Gastrocnemius medialis (tissue), 4 donors: ENCODE results near the gene PTPN13. TPM values are rescaled to one million over a fixed set of nuclear protein-coding genes. Genes with fewer than 3 reads are reported as not detected.

Experiments
- ATAC-seq, 2 donors: fragments of 150-250 bp; one replicate each; pipeline ENCODE4 v1.9.1; 2016
- DNase-seq, 2 donors: peaks; one replicate each; pipeline ENCODE4 v3.0.0-alpha.2; 2019
- H3K27ac ChIP-seq, 4 donors: fragments of 200-600 bp; sonication (generic); 1 replicate in 1 of 4; 2 replicates in 3 of 4; pipeline ENCODE4 v1.5.1; 2016 to 2018; ENCODE audit warnings: mild to moderate bottlenecking in 2 of 4, moderate library complexity in 1 of 4
- H3K27me3 ChIP-seq, 3 donors: fragments of 200-600 bp; sonication (generic) in 2 of 3; 1 replicate in 1 of 3; 2 replicates in 2 of 3; pipeline versions ENCODE4 v1.5.1 to v1.6.0; 2016 to 2019; ENCODE audit warnings: mild to moderate bottlenecking in 1 of 3, moderate library complexity in 1 of 3
- H3K36me3 ChIP-seq, 2 donors: fragments of 200-600 bp; sonication (generic) in 1 of 2; one replicate each; pipeline ENCODE4 v1.5.1; 2017 to 2018
- H3K4me1 ChIP-seq, 2 donors: fragments of 200-600 bp; sonication (generic) in 1 of 2; one replicate each; pipeline ENCODE4 v1.5.1; 2016 to 2017; ENCODE audit warnings: mild to moderate bottlenecking in 2 of 2
- H3K4me3 ChIP-seq, 4 donors: fragments of 200-600 bp; sonication (generic) in 3 of 4; 1 replicate in 1 of 4; 2 replicates in 3 of 4; pipeline ENCODE4 v1.5.1; 2016 to 2019; ENCODE audit warnings: mild to moderate bottlenecking in 2 of 4
- H3K9me3 ChIP-seq, 3 donors: fragments of 200-600 bp; sonication (generic) in 2 of 3; 1 replicate in 1 of 3; 2 replicates in 2 of 3; pipeline ENCODE4 v1.5.1; 2016 to 2019
- CTCF ChIP-seq, 5 experiments: fragments of 450-650 bp in 3 of 5; fragments of 200-600 bp in 2 of 5; sonication (generic) in 2 of 5; IDR thresholded peaks in 4 of 5; conservative IDR thresholded peaks in 1 of 5; 1 replicate in 4 of 5; 2 replicates in 1 of 5; pipeline ENCODE4 v1.5.1; 2016 to 2019; ENCODE audit warnings: antibody characterized with exemption in 5 of 5, mild to moderate bottlenecking in 3 of 5, moderate library complexity in 3 of 5
- POLR2A ChIP-seq, 2 donors: fragments of 450-650 bp; IDR thresholded peaks; one replicate each; pipeline ENCODE4 v1.6.1; 2017; ENCODE audit warnings: antibody characterized with exemption in 2 of 2, mild to moderate bottlenecking in 2 of 2, moderate library complexity in 2 of 2
- in situ Hi-C, 4 donors: fragments of 200-750 bp; cut with MboI; loops; one replicate each; pipeline versions ENCODE4 v1.15.0 to v1.8.0; 2017; ENCODE audit warnings: low sequenced_read_pairs in 4 of 4
- intact Hi-C: fragments of 100-400 bp; cut with DNase I; formaldehyde crosslinking; loops from one replicate; pipeline ENCODE4 v1.15.1; 2023; ENCODE audit warnings: low total_unique reads
- total RNA-seq, 4 donors: library from RNA; depleted of rRNA; stranded (reverse); fragments of >200 nt; gene quantifications; one replicate each; pipeline versions ENCODE4 v1.1.0 to v1.2.3, GENCODE V29; 2016

Gene PTPN13
- total RNA-seq, 4 donors from 2014 or later: 0.87 to 2.0 (median 1.6) TPM

- in situ Hi-C loops (no loop called here), intact Hi-C loops (no loop called here)
- Histone ChIP-seq H3K27ac (no peak overlapping the region), H3K9me3 (no peaks in the 10 kb centered on the region), H3K27me3 (no peaks in the 10 kb centered on the region), H3K36me3 (no peaks in the 10 kb centered on the region), H3K4me3 (no peak overlapping the region), H3K4me1 (no peaks in the 10 kb centered on the region)
- ATAC-seq (no peak), DNase-seq (no peak)
- TF ChIP-seq CTCF (IDR thresholded peaks at IDR 0.05 in 4 of 5, conservative IDR thresholded peaks at IDR 0.05 in 1 of 5): no peak
- no peak for TF ChIP-seq POLR2A (IDR thresholded peaks at IDR 0.05)
Observed at GRCh38 chr4:86841309-86841708, 247.2 kb downstream of the PTPN13 start.

- intact Hi-C loops (no loop called here), in situ Hi-C loops (no loop called here)
- Histone ChIP-seq H3K27me3 (no peaks in the 10 kb centered on the region), H3K9me3 (no peaks in the 10 kb centered on the region), H3K27ac (no peak overlapping the region), H3K4me1 (no peaks in the 10 kb centered on the region), H3K36me3 (no peaks in the 10 kb centered on the region), H3K4me3 (no peak overlapping the region)
- ATAC-seq (no peak), DNase-seq (no peak)
- no peak for TF ChIP-seq POLR2A (IDR thresholded peaks at IDR 0.05)
- TF ChIP-seq CTCF (IDR thresholded peaks at IDR 0.05 in 4 of 5, conservative IDR thresholded peaks at IDR 0.05 in 1 of 5): no peak
Observed at GRCh38 chr4:86845593-86845992, 251.5 kb downstream of the PTPN13 start.

DNA sequence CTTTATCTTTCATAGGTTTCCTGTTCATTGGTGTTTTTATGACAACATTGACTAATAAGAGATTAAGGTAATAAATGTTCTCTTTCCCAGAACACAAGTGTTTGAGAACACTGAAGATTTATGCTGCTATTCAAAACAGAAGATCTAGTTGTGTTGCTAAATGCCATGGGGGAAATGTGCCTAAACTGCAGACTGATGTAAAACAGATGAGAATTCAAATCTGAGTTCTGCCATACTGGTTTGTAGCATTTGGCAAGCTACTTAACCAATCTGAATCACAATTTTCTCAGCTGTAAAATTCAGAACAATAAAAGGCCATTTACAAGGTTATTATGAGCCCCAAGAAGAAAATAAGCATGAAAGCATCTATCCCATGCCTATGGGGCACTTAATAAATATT, 252.8 kb downstream of the PTPN13 start:
- Histone ChIP-seq H3K27ac (peak overlapping the region in 2 of 4 donors; percentile 40 to 62), H3K36me3 (no peaks in the 10 kb centered on the region), H3K4me1 (no peaks in the 10 kb centered on the region), H3K9me3 (no peaks in the 10 kb centered on the region), H3K4me3 (peak overlapping the region; percentile 40 to 51 (median 46)), H3K27me3 (no peaks in the 10 kb centered on the region)
- DNase-seq (no peak), ATAC-seq (peak in 1 of 2 donors; percentile 41)
- in situ Hi-C loops (no loop called here), intact Hi-C loops (no loop called here)
- TF ChIP-seq CTCF (IDR thresholded peaks at IDR 0.05 in 4 of 5, conservative IDR thresholded peaks at IDR 0.05 in 1 of 5) (no peak), POLR2A (IDR thresholded peaks at IDR 0.05) (no peak)

DNA sequence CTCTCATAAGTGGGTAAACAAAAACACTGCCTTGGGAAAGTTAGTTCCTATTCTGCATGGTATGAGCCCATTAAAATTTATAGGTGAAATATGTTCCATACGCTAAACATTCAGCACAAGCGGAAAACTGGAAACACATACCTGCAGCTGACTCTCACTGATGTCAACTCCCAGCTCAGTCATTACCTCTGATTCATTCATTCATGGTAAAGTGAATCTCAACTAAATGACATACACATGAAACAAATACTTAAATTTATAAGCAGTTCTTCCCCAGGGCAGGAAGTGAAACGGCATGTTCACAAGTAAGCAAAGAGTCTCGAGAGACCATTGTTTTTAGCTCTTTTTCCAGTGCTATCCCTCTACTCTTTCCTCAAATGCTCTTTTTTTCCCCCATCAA, 253.5 kb downstream of the PTPN13 start:
- in situ Hi-C loops: no loop called here
- ATAC-seq (no peak), DNase-seq (no peak)
- H3K4me3 ChIP-seq: peak overlapping the region; percentile 40 to 51 (median 46)
- no peaks in the 10 kb centered on the region for H3K36me3 ChIP-seq
- H3K4me1 ChIP-seq: no peaks in the 10 kb centered on the region
- H3K9me3 ChIP-seq: no peaks in the 10 kb centered on the region
- H3K27ac ChIP-seq: peak overlapping the region in 3 of 4 donors; percentile 62 to 67 (median 64)
- no peaks in the 10 kb centered on the region for H3K27me3 ChIP-seq
- TF ChIP-seq POLR2A (IDR thresholded peaks at IDR 0.05) (no peak), CTCF (IDR thresholded peaks at IDR 0.05 in 4 of 5, conservative IDR thresholded peaks at IDR 0.05 in 1 of 5) (no peak)
- intact Hi-C loops: no loop called here

- peak in 1 of 2 donors; percentile 27 for ATAC-seq
- H3K27ac ChIP-seq: peak overlapping the region; percentile 45 to 67 (median 63)
Observed at GRCh38 chr4:86848136-86848535, 254.0 kb downstream of the PTPN13 start.

More at GRCh38 chr4:86848136-86848535, 254.0 kb downstream of the PTPN13 start:
- H3K36me3 ChIP-seq: no peaks in the 10 kb centered on the region
- peak overlapping the region; percentile 40 to 51 (median 46) for H3K4me3 ChIP-seq
- TF ChIP-seq POLR2A (IDR thresholded peaks at IDR 0.05): no peak
- no peak for TF ChIP-seq CTCF (IDR thresholded peaks at IDR 0.05 in 4 of 5, conservative IDR thresholded peaks at IDR 0.05 in 1 of 5)
- intact Hi-C loops (no loop called here), in situ Hi-C loops (no loop called here)
- H3K27me3 ChIP-seq: no peaks in the 10 kb centered on the region
- H3K4me1 ChIP-seq: no peaks in the 10 kb centered on the region
- no peak for DNase-seq
- H3K9me3 ChIP-seq: no peaks in the 10 kb centered on the region
